Endothelial cell (in vitro differentiated cells): ENCODE results near the gene GATA5. TPM values are rescaled to one million over a fixed set of nuclear protein-coding genes. Genes with fewer than 3 reads are reported as not detected.

Source experiments
- DNase-seq: peaks from one replicate; pipeline ENCODE4 v3.0.0; 2021; ENCODE audit warnings: low spot score
- H3K27ac Mint-ChIP-seq: one replicate; pipeline ENCODE4 v1.8.0; 2021; ENCODE audit warnings: mixed read lengths, inconsistent platforms; ENCODE audit not compliant: unreplicated experiment
- H3K27me3 Mint-ChIP-seq: one replicate; pipeline ENCODE4 v1.8.0; 2021; ENCODE audit warnings: mild to moderate bottlenecking, moderate library complexity, mixed read lengths, inconsistent platforms; ENCODE audit not compliant: unreplicated experiment
- H3K36me3 Mint-ChIP-seq: one replicate; pipeline ENCODE4 v1.8.0; 2021; ENCODE audit warnings: mild to moderate bottlenecking, low read depth, mixed read lengths, inconsistent platforms; ENCODE audit not compliant: unreplicated experiment
- H3K4me1 Mint-ChIP-seq: one replicate; pipeline ENCODE4 v1.8.0; 2021; ENCODE audit warnings: mild to moderate bottlenecking, mixed read lengths, inconsistent platforms; ENCODE audit not compliant: unreplicated experiment
- H3K4me3 Mint-ChIP-seq: one replicate; pipeline ENCODE4 v1.8.0; 2021; ENCODE audit warnings: mild to moderate bottlenecking, mixed read lengths, inconsistent platforms; ENCODE audit not compliant: unreplicated experiment
- H3K9me3 Mint-ChIP-seq: one replicate; pipeline ENCODE4 v1.8.0; 2021; ENCODE audit warnings: mixed read lengths, inconsistent platforms; ENCODE audit not compliant: unreplicated experiment
- long read RNA-seq: library from polyadenylated mRNA; unstranded; transcript quantifications from one replicate; pipeline ENCODE4 v2.0.0, GENCODE V29; 2020; ENCODE audit not compliant: unreplicated experiment
- total RNA-seq: library from RNA; stranded (reverse); fragmentation: NEBNext Ultra II Directional; extraction: Animal tissue kit (Norgen Biotek cat#: 25700); gene quantifications from one replicate; pipeline ENCODE4 v1.2.1, GENCODE V29; 2021; ENCODE audit not compliant: unreplicated experiment
- TF ChIP-seq, protein P1 (sequence below): fragments of 200-600 bp; sonication (generic); IDR thresholded peaks from one replicate; pipeline ENCODE4 v1.5.0; 2021; ENCODE audit warnings: antibody characterized with exemption; ENCODE audit not compliant: unreplicated experiment

The GATA5 gene, protein sequence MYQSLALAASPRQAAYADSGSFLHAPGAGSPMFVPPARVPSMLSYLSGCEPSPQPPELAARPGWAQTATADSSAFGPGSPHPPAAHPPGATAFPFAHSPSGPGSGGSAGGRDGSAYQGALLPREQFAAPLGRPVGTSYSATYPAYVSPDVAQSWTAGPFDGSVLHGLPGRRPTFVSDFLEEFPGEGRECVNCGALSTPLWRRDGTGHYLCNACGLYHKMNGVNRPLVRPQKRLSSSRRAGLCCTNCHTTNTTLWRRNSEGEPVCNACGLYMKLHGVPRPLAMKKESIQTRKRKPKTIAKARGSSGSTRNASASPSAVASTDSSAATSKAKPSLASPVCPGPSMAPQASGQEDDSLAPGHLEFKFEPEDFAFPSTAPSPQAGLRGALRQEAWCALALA
- total RNA-seq: not detected
- long read RNA-seq: 0 reads

DNA sequence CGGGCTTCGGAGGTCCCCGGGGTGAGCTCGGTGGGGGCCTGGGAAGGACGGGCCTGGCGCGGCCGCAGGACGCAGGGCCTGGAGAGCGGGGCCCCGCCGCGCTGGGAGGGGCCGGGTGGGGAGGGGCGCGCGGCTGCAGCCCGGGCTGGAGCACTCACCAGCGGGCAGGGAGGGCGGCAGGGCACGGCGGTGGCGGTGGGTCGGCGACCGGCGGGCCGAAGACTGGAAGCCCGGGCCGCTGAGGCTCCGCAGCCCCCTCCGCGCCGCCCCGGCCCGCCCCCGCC is at the start of gene GATA5:
TSS of gene GATA5 (minus strand) at position 224 of the 284 bp plus-strand sequence. CDS start 474 bp downstream, outside the sequence.
- Mint-ChIP-seq H3K27me3 (peaks cover 20% of the 10 kb centered on the region), H3K36me3 (peaks cover 5% of the 10 kb centered on the region), H3K4me3 (peak within 1 kb of the TSS; percentile 59), H3K9me3 (no peaks in the 10 kb centered on the region), H3K27ac (no peak within 1 kb of the TSS), H3K4me1 (no peaks in the 10 kb centered on the region)
- TF ChIP-seq, protein P1, sequence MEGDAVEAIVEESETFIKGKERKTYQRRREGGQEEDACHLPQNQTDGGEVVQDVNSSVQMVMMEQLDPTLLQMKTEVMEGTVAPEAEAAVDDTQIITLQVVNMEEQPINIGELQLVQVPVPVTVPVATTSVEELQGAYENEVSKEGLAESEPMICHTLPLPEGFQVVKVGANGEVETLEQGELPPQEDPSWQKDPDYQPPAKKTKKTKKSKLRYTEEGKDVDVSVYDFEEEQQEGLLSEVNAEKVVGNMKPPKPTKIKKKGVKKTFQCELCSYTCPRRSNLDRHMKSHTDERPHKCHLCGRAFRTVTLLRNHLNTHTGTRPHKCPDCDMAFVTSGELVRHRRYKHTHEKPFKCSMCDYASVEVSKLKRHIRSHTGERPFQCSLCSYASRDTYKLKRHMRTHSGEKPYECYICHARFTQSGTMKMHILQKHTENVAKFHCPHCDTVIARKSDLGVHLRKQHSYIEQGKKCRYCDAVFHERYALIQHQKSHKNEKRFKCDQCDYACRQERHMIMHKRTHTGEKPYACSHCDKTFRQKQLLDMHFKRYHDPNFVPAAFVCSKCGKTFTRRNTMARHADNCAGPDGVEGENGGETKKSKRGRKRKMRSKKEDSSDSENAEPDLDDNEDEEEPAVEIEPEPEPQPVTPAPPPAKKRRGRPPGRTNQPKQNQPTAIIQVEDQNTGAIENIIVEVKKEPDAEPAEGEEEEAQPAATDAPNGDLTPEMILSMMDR: no peak
- no peak for DNase-seq

DNA sequence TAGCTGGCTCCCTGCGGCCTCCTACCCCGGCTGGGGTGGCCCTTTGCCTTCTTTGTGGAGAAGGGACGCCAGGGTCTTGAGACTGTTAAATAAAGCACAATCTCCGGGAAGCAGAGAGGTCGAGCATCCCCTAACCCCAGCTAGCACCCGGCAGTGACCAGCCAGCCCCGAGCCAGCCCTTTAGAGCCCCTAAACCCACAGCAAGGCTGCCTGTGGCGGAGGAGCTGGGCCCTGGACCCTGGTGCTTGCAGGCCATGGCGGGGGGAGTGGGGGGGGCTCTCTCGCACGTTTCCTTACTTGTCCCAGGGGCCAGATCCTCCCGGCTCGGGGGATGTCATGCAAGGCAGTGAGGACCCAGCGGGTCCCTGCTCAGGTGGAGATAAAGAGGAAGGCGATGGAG is 49.2 kb upstream of the GATA5 start:
- DNase-seq: no peak
- H3K27me3 Mint-ChIP-seq: peaks cover 4% of the 10 kb centered on the region
- H3K4me1 Mint-ChIP-seq: no peaks in the 10 kb centered on the region
- H3K27ac Mint-ChIP-seq: no peak overlapping the region
- no peaks in the 10 kb centered on the region for H3K9me3 Mint-ChIP-seq
- no peak overlapping the region for H3K4me3 Mint-ChIP-seq
- TF ChIP-seq, protein P1: no peak
- H3K36me3 Mint-ChIP-seq: no peaks in the 10 kb centered on the region

DNA sequence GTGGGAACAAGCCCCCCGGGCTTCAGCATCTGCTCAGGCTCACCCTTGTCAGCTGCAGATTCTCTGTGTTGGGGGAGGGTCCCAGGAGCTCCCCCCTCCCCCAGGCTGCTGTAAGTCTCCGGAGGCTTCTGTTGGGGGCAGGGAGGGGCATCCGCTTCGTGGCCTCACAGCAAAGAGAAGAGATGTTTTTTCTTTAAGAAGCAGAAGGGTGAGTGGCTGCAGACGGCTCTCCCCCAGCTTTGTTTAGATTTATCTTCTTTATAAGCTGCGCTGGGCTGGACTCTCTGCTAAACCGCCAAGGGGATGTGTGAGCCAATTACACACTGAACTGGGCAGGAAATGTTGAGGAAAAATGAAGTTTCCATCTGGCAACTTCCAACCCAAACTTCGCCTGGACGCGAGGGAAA is 48.7 kb upstream of the GATA5 start:
- Mint-ChIP-seq H3K36me3 (no peaks in the 10 kb centered on the region), H3K4me3 (no peak overlapping the region), H3K4me1 (no peaks in the 10 kb centered on the region), H3K9me3 (no peaks in the 10 kb centered on the region), H3K27me3 (peaks cover 4% of the 10 kb centered on the region), H3K27ac (no peak overlapping the region)
- TF ChIP-seq, protein P1: no peak
- no peak for DNase-seq

DNA sequence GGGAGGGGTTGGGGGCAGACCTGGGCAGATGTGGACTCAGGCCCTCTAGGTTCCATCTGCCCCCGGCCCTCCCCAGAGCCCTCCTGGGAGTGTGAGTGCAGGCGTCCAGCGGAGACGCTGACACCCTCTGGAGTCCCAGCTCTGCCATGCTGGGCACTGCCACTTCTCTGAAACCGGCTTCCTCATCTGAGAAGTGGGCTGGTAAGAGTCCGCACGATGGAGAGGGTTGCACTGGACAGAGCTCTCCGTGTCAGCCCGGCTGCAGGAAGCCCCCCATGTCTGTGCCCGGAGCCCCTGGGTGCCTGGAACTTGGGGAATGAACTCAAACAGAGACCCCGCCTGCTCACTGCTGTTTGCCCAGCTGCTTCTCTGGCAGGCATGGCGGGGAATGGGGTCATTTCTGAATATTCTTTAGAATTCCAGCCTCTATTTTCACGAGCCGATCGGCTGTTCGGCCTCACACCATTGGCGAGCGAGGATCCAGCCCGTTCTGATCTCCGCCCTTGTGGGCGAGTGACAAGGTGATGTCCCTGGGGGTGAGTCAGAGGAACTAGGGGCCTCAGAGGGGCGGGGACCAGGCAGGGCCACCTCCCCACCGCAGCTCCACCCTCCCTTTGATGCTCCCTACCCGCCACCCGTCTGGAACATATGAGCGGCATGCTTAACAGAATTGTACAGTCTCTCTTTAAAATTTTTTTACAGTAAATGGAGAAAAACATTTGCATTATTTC is 47.8 kb upstream of the GATA5 start:
- TF ChIP-seq, protein P1: no peak
- DNase-seq: no peak
- Mint-ChIP-seq H3K27me3 (peaks cover 4% of the 10 kb centered on the region), H3K4me3 (no peak overlapping the region), H3K9me3 (no peaks in the 10 kb centered on the region), H3K36me3 (no peaks in the 10 kb centered on the region), H3K27ac (no peak overlapping the region), H3K4me1 (no peaks in the 10 kb centered on the region)
